ENCODE measurements around the gene OLFML2A. TPM values are rescaled to one million over a fixed set of nuclear protein-coding genes. Genes with fewer than 3 reads are reported as not detected.

Gene OLFML2A
- total RNA-seq, 4 donors from 2014 or later: 39.0 to 98.9 (median 60.3) TPM

GRCh38 chr9:124780060-124780756 is 3.3 kb downstream of the OLFML2A start:
- Histone ChIP-seq H3K27me3 (no peaks in the 10 kb centered on the region), H3K4me3 (peak overlapping the region; percentile 7 to 45 (median 26)), H3K27ac (replicated peaks in 1 of 4) (peak overlapping the region; percentile 81 to 84 (median 83)), H3K36me3 (no peaks in the 10 kb centered on the region), H3K9me3 (no peaks in the 10 kb centered on the region), H3K4me1 (peaks cover 47 to 85% (median 78%) of the 10 kb centered on the region in 4 donors)
- intact Hi-C loops (cut with DNase I): no loop called here
- TF ChIP-seq POLR2A (IDR thresholded peaks at IDR 0.05; ENCODE audit: low read depth) (no peak), CTCF (IDR thresholded peaks at IDR 0.05) (no peak), EP300 (IDR thresholded peaks at IDR 0.05) (no peak), POLR2AphosphoS5 (IDR thresholded peaks at IDR 0.05) (no peak)
- DNase-seq (ENCODE audit: extremely low spot score): peak; percentile 91
- WGBS: 67% methylated on average over 14 of the region's 14 CpGs

GRCh38 chr9:124780757-124781151 is 3.8 kb downstream of the OLFML2A start:
- peak overlapping the region; percentile 81 to 84 (median 83) for H3K27ac ChIP-seq (replicated peaks in 1 of 4)
- H3K36me3 ChIP-seq: no peaks in the 10 kb centered on the region
- H3K4me1 ChIP-seq: peaks cover 47 to 85% (median 78%) of the 10 kb centered on the region in 4 donors
- no peaks in the 10 kb centered on the region for H3K9me3 ChIP-seq
- H3K27me3 ChIP-seq: no peaks in the 10 kb centered on the region
- H3K4me3 ChIP-seq: no peak overlapping the region
- intact Hi-C loops (cut with DNase I): no loop called here
- TF ChIP-seq CTCF (IDR thresholded peaks at IDR 0.05) (no peak), POLR2A (IDR thresholded peaks at IDR 0.05; ENCODE audit: low read depth) (no peak), POLR2AphosphoS5 (IDR thresholded peaks at IDR 0.05) (no peak), EP300 (IDR thresholded peaks at IDR 0.05) (no peak)
- whole genome bisulfite sequencing: 93% methylated on average over 4 of the region's 4 CpGs
- DNase-seq (ENCODE audit: extremely low spot score): no peak

GRCh38 chr9:124781967-124782660 is 5.2 kb downstream of the OLFML2A start:
- DNase-seq (ENCODE audit: extremely low spot score): no peak
- WGBS: 80% methylated on average over 1 of the region's 3 CpGs
- intact Hi-C loops (cut with DNase I): no loop called here
- Histone ChIP-seq H3K4me1 (peaks cover 42 to 73% (median 68%) of the 10 kb centered on the region in 4 donors), H3K27me3 (no peaks in the 10 kb centered on the region), H3K9me3 (no peaks in the 10 kb centered on the region), H3K4me3 (no peak overlapping the region), H3K36me3 (peaks cover 0 to 5% (median 5%) of the 10 kb centered on the region in 4 donors), H3K27ac (replicated peaks in 1 of 4) (peak overlapping the region; percentile 43 to 84 (median 65))
- TF ChIP-seq POLR2A (IDR thresholded peaks at IDR 0.05; ENCODE audit: low read depth) (no peak), EP300 (IDR thresholded peaks at IDR 0.05) (no peak), CTCF (IDR thresholded peaks at IDR 0.05) (no peak), POLR2AphosphoS5 (IDR thresholded peaks at IDR 0.05) (no peak)

- TF ChIP-seq POLR2AphosphoS5 (IDR thresholded peaks at IDR 0.05): no peak
- no peak for TF ChIP-seq POLR2A (IDR thresholded peaks at IDR 0.05; ENCODE audit: low read depth)
- no peak for TF ChIP-seq EP300 (IDR thresholded peaks at IDR 0.05)
- no peak for TF ChIP-seq CTCF (IDR thresholded peaks at IDR 0.05)
- peak overlapping the region; percentile 43 to 84 (median 65) for H3K27ac ChIP-seq (replicated peaks in 1 of 4)
- H3K4me1 ChIP-seq: peaks cover 38 to 65% (median 60%) of the 10 kb centered on the region in 4 donors
- WGBS: 80% methylated on average over 8 of the region's 13 CpGs
- H3K27me3 ChIP-seq: no peaks in the 10 kb centered on the region
- peak; percentile 75 for DNase-seq (ENCODE audit: extremely low spot score)
- H3K9me3 ChIP-seq: no peaks in the 10 kb centered on the region
- H3K36me3 ChIP-seq: peaks cover 3 to 13% (median 8%) of the 10 kb centered on the region in 4 donors
- no peak overlapping the region for H3K4me3 ChIP-seq
- intact Hi-C loops (cut with DNase I): no loop called here
These were observed 6.0 kb downstream of the OLFML2A start for GRCh38 chr9:124782661-124783574.

Data from esophagus muscularis mucosa (tissue), 4 donors.